Caco-2 (cell line): Measurements from ENCODE around the gene MEIOSIN. TPM values are rescaled to one million over a fixed set of nuclear protein-coding genes. Genes with fewer than 3 reads are reported as not detected.

Experiments
- BruUV-seq: library from RNA; stranded (reverse); fragments of 400-500 nt; replicated peaks from 2 replicates; lab custom pipeline; 2021; lab: Mats Ljungman, UMichigan
- CTCF ChIA-PET: fragments of 300-600 bp; sonication (Branson Sonifier 250); formaldehyde crosslinking; loops from one replicate; lab custom pipeline; 2022; ENCODE audit warnings: antibody characterized with exemption; lab: Charles Lee
- POLR2A ChIA-PET: fragments of 300-600 bp; sonication (Branson Sonifier 250); formaldehyde crosslinking; loops from one replicate; lab custom pipeline; 2022; ENCODE audit warnings: antibody characterized with exemption; lab: Charles Lee
- DNase-seq, 2 experiments: peaks; one replicate each; pipeline versions ENCODE4 v3.0.0 to v3.0.0-alpha.2; 2020 to 2022
- H3K27me3 ChIP-seq: replicated peaks from 2 replicates; pipeline ENCODE4 v1.6.0; 2011; ENCODE audit warnings: low read length; ENCODE audit not compliant: control insufficient read depth, insufficient read depth
- H3K36me3 ChIP-seq: 2 replicates; pipeline ENCODE4 v1.5.1; 2011; ENCODE audit warnings: low read length; ENCODE audit not compliant: control insufficient read depth, insufficient read depth
- H3K4me1 ChIP-seq: fragments of 250-450 bp; sonication (Bioruptor Pico); 2 replicates; pipeline ENCODE4 v1.5.1; 2020; ENCODE audit warnings: mild to moderate bottlenecking
- H3K4me3 ChIP-seq: 2 replicates; pipeline ENCODE4 v1.5.1; 2011; ENCODE audit warnings: low read depth, mild to moderate bottlenecking, control low read depth, low read length
- H3K9me3 ChIP-seq: fragments of 250-450 bp; sonication (Bioruptor Pico); 2 replicates; pipeline ENCODE4 v1.5.1; 2020; ENCODE audit warnings: mild to moderate bottlenecking, moderate library complexity
- H3K27ac Mint-ChIP-seq: one replicate; pipeline ENCODE4 v1.8.0; 2022; ENCODE audit warnings: mixed read lengths; ENCODE audit not compliant: unreplicated experiment
- H3K27me3 Mint-ChIP-seq: one replicate; pipeline ENCODE4 v1.8.0; 2022; ENCODE audit warnings: mixed read lengths; ENCODE audit not compliant: insufficient read depth, unreplicated experiment
- H3K36me3 Mint-ChIP-seq: one replicate; pipeline ENCODE4 v1.8.0; 2022; ENCODE audit warnings: mild to moderate bottlenecking, mixed read lengths; ENCODE audit not compliant: insufficient read depth, unreplicated experiment
- H3K4me1 Mint-ChIP-seq: one replicate; pipeline ENCODE4 v1.8.0; 2022; ENCODE audit warnings: low read depth, mixed read lengths; ENCODE audit not compliant: unreplicated experiment
- H3K4me3 Mint-ChIP-seq: one replicate; pipeline ENCODE4 v1.8.0; 2022; ENCODE audit warnings: mild to moderate bottlenecking, moderate library complexity, mixed read lengths; ENCODE audit not compliant: unreplicated experiment
- H3K9me3 Mint-ChIP-seq: one replicate; pipeline ENCODE4 v1.8.0; 2022; ENCODE audit warnings: mixed read lengths; ENCODE audit not compliant: unreplicated experiment
- intact Hi-C: fragments of 100-400 bp; cut with micrococcal nuclease; formaldehyde crosslinking; loops from one replicate; pipeline ENCODE4 v1.10.0; 2022; ENCODE audit not compliant: unreplicated experiment
- total RNA-seq: library from RNA; stranded (reverse); gene quantifications from 2 replicates; pipeline ENCODE4 v1.2.3, GENCODE V29; 2022
- TF ChIP-seq, protein P1 (sequence below), 2 experiments: fragments of 200-600 bp in 1 of 2; IDR thresholded peaks; 1 replicate in 1 of 2; 2 replicates in 1 of 2; pipeline versions ENCODE4 v1.5.1 to v1.8.0; 2011 to 2022; ENCODE audit warnings: antibody characterized with exemption in 1 of 2, control low read depth in 1 of 2, inconsistent platforms in 1 of 2, low read depth in 1 of 2, low read length in 1 of 2, mild to moderate bottlenecking in 1 of 2, moderate library complexity in 1 of 2; ENCODE audit not compliant: insufficient read depth in 1 of 2, severe bottlenecking in 1 of 2, unreplicated experiment in 1 of 2

Gene MEIOSIN
- total RNA-seq, 1 experiment from 2014 or later = not detected

DNA sequence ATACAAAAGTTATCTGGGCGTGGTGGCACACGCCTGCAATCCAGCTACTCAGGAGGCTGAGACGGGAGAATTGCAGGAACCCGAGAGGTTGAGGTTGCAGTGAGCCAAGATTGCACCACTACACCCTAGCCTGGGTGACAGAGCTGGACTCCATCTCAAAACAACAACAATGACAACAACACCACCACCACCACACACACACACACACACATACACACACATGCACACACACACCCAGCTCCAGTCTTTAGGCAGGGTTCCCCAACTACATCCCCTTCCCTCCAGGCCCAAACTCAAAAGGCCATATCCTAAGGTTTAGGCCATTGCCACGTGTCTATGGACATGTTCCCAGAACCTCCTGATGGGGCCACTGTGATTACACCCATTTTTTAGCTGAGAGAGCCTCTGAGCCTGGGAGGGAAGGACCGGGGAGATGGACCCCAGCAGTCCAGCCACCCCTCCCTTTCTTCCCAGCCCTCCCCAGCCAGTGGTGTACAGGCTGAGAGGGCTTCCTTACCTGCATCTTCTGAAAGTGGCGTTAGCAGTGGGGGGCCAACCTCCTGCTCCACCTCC is 68.5 kb downstream of the MEIOSIN start:
- Histone ChIP-seq H3K27me3 (no peaks in the 10 kb centered on the region), H3K36me3 (no peaks in the 10 kb centered on the region), H3K9me3 (no peaks in the 10 kb centered on the region), H3K4me3 (no peak overlapping the region), H3K4me1 (no peaks in the 10 kb centered on the region)
- H3K27me3 Mint-ChIP-seq = no peaks in the 10 kb centered on the region
- no TSS peak for BruUV-seq
- intact Hi-C loops = no loop called here
- H3K36me3 Mint-ChIP-seq = no peaks in the 10 kb centered on the region
- H3K4me3 Mint-ChIP-seq = no peak overlapping the region
- no peak for DNase-seq
- peaks cover 6% of the 10 kb centered on the region for H3K4me1 Mint-ChIP-seq
- H3K27ac Mint-ChIP-seq = no peak overlapping the region
- no peaks in the 10 kb centered on the region for H3K9me3 Mint-ChIP-seq
- TF ChIP-seq, protein P1, sequence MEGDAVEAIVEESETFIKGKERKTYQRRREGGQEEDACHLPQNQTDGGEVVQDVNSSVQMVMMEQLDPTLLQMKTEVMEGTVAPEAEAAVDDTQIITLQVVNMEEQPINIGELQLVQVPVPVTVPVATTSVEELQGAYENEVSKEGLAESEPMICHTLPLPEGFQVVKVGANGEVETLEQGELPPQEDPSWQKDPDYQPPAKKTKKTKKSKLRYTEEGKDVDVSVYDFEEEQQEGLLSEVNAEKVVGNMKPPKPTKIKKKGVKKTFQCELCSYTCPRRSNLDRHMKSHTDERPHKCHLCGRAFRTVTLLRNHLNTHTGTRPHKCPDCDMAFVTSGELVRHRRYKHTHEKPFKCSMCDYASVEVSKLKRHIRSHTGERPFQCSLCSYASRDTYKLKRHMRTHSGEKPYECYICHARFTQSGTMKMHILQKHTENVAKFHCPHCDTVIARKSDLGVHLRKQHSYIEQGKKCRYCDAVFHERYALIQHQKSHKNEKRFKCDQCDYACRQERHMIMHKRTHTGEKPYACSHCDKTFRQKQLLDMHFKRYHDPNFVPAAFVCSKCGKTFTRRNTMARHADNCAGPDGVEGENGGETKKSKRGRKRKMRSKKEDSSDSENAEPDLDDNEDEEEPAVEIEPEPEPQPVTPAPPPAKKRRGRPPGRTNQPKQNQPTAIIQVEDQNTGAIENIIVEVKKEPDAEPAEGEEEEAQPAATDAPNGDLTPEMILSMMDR (IDR thresholded peaks at IDR 0.05; ENCODE audit: insufficient read depth in 1 of 2, low read depth in 1 of 2, low read length in 1 of 2, severe bottlenecking in 1 of 2, unreplicated experiment in 1 of 2) = no peak
- ChIA-PET CTCF (interaction anchor here (0.6 to 3.8 kb wide), 4 partner anchors 15 to 1452 kb away, joined by 3 to 82 read pairs (median 4); partner anchors contain the start of gene SIX5), POLR2A (interaction anchor here (0.5 to 1.0 kb wide), 2 partner anchors 9 to 31 kb away, joined by 3 read pairs; partner anchors contain the start of gene DMWD)

DNA sequence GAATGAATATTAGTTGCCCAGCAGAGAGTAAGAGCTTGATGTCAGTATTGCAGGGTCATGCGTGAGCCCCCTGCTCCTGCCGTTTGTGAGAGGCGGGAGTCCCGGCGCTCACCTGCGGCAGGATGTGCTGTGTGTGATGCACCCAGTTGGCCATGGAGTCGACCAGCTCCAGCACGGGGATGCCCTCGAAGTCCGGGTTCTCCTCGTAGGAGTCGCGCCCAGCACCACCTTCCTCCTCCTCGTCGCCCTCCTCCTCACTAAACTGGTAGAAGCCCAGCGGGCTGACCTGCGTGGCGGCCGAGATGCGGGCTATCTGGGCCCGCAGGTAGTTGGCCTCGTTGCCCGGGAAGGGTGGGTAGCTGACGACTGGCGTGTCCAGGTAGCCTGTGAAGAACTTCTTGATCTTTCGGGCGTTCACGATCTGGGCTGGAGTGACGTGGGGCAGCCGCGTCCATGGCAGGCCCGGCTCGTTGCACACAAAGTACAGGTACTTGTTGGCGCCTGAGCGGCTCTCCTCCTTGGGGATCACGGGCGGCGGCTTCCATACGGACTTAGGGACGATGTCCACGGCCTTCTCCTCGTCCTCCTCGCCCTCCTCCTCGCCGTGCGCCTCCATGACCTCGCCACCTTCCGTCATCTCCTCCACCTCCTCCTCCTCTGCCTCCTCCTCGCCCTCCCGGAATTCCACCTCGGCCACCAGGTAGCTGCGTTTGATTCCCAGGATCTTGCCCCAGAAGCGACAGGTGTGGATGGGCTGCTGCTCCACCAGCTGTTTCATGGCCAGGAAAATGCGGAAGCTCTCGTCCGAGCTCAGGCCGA is 71.1 kb downstream of the MEIOSIN start:
- Mint-ChIP-seq H3K27ac (no peak overlapping the region), H3K4me1 (peaks cover under 1% of the 10 kb centered on the region), H3K36me3 (peaks cover 3% of the 10 kb centered on the region), H3K27me3 (no peaks in the 10 kb centered on the region), H3K9me3 (no peaks in the 10 kb centered on the region), H3K4me3 (no peak overlapping the region)
- intact Hi-C loops = no loop called here
- no peaks in the 10 kb centered on the region for H3K36me3 ChIP-seq
- ChIA-PET CTCF (interaction anchor here (0.7 to 1.1 kb wide), 3 partner anchors 10 to 23 kb away, joined by 4 to 6 read pairs (median 4); no protein-coding TSS in a partner anchor), POLR2A (no interaction called here)
- no peaks in the 10 kb centered on the region for H3K9me3 ChIP-seq
- TF ChIP-seq, protein P1 (IDR thresholded peaks at IDR 0.05; ENCODE audit: insufficient read depth in 1 of 2, low read depth in 1 of 2, low read length in 1 of 2, severe bottlenecking in 1 of 2, unreplicated experiment in 1 of 2) = no peak
- no peaks in the 10 kb centered on the region for H3K27me3 ChIP-seq
- BruUV-seq = no TSS peak
- no peak overlapping the region for H3K4me3 ChIP-seq
- DNase-seq = no peak
- no peaks in the 10 kb centered on the region for H3K4me1 ChIP-seq

DNA sequence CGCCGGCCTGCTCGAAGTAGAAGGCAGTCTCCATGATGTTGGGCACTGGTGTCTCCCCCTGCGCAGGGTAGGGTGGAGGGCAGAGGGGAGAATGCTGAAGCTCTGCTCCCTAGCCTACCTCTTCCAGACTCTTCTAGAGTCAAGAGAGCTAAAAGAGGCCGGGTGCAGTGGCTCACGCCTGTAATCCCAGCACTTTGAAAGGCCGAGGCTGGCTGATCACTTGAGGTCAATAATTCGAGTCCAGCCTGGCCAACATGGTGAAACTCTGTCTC is 71.7 kb downstream of the MEIOSIN start:
- Histone ChIP-seq H3K4me1 (no peaks in the 10 kb centered on the region), H3K36me3 (no peaks in the 10 kb centered on the region), H3K9me3 (no peaks in the 10 kb centered on the region), H3K4me3 (no peak overlapping the region), H3K27me3 (no peaks in the 10 kb centered on the region)
- no peak for DNase-seq
- Mint-ChIP-seq H3K27ac (no peak overlapping the region), H3K4me3 (no peak overlapping the region), H3K27me3 (no peaks in the 10 kb centered on the region), H3K36me3 (peaks cover 8% of the 10 kb centered on the region), H3K9me3 (no peaks in the 10 kb centered on the region), H3K4me1 (no peaks in the 10 kb centered on the region)
- intact Hi-C loops = no loop called here
- no TSS peak for BruUV-seq
- ChIA-PET POLR2A (no interaction called here), CTCF (interaction anchor here (1.0 to 1.7 kb wide), 2 partner anchors 10 to 12 kb away, joined by 4 to 7 read pairs; no protein-coding TSS in a partner anchor)
- TF ChIP-seq, protein P1 (IDR thresholded peaks at IDR 0.05; ENCODE audit: insufficient read depth in 1 of 2, low read depth in 1 of 2, low read length in 1 of 2, severe bottlenecking in 1 of 2, unreplicated experiment in 1 of 2) = no peak
